GM21717 (cell line): Measurements from ENCODE around the gene BYSL.

ENCODE experiments used
- ATAC-seq: cut with Tn5 transposase; IDR thresholded peaks from one replicate; pipeline ENCODE4 v1.9.1; 2021; ENCODE audit warnings: mild to moderate bottlenecking, moderate library complexity; ENCODE audit not compliant: unreplicated experiment

The BYSL gene

DNA sequence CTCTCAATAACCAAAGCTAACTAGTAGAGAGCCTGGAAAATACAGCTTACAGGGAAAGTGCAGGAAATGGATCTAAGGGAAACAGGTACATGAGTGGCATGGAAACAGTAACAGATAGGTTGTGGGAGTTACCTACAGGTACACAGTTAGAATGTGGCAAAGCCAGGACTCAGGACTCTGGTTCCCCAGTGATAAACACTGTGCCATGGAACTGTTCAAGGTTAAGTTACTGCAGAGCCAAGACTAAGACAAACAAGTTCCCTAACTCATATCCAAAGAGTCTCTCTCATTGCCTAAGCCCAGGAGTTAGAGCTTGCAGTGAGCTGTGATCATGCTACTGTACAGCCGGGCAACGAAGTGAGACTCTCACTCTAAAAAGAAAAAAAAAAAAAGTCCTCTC is 7.0 kb upstream of the BYSL start:
- ATAC-seq: no peak

DNA sequence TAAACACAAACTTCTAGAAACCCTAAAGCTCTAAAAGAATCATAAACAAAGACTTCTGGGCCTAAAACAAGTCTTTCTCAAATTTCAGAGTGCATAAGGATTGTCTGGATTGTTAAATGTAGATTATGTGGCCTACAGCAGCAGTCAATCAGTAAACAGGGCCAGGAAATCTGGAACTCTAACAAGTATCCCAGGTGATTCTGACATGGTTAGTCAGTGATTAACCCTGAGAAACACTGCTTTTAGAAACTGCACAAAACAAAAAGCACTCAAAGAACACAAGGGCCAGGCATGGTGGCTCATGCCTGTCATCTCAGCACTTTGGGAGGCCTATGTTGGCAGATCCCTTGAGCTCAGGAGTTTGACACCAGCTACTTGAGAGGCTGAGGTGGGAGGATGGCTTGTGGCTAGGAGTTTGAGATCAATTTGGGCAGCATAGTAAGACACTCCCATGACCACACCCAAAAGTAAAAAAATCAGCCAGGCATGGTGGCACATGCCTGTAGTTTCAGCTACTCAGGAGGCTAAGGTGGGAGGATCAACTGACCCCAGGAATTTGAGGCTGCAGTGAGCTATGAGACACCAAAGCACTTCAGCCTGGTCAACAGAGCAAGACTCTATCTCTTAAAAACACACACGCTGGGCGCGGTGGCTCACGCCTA is 6.3 kb upstream of the BYSL start:
- ATAC-seq: no peak

DNA sequence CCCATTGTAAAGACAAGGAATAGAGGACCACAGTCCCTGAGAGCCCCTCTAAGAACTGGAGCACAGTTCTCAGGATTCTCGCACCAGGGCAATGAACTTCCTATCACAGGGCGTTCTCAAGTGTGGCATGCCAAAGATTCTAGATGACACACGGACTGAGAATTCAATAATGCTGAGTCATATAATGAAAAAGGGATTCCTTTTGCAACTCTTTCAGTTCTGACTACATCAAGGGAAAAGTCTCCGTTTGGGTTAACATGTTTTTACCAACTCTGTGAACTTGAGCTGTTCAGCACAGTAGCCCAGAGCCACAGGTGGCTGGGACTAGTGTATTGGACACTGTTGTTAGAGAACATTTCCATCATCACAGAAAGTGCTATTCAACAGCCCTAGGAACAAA is 3.8 kb upstream of the BYSL start:
- ATAC-seq: no peak

DNA sequence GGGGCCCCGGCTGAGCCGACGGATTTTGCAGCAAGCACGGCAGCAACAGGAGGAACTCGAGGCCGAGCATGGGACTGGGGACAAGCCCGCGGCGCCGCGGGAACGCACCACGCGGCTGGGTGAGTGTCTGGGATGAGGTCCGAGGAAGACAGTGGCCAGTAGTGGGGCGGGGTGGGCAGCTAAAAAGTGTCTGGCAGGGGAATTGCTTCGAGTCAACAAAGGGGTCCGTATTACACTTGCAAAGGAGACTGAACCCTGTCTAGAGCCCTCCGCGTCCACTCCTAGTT is 356 bp downstream of the BYSL start:
- peak; percentile 1 for ATAC-seq

DNA sequence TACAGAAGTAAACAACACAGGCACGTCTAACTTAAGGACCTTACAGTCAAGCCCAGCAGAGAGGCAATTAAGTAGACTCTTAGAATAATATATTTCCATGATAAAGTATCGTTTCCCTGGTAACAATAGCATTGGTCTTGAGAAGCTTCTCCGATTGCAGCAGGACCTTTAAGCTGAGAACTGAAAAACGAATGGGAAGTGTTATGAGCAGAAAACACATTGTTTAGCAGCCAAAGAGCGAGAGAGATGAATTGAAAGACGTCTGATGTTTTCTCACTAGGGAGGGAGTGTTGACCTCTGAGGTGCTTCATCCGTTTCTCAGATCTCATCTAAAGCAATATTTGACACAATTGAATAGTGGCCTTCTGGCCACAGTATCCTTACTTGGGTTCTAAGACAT is 855 bp downstream of the BYSL start:
- no peak for ATAC-seq

DNA sequence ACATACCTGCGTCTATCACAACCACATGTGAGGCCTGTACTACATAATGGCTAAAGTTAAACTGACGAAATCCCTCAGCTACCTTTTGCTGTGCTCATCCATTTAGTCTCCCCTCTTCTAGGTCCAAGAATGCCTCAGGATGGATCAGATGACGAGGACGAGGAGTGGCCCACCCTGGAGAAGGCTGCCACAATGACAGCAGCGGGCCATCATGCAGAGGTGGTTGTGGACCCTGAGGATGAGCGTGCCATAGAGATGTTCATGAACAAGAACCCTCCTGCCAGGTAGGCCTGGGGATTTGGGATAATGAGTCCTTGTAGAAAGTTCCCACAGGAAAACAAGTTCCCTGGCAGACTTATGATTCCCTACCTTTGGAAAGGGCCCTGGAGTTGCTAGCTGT is 6.0 kb downstream of the BYSL start:
- ATAC-seq: no peak

DNA sequence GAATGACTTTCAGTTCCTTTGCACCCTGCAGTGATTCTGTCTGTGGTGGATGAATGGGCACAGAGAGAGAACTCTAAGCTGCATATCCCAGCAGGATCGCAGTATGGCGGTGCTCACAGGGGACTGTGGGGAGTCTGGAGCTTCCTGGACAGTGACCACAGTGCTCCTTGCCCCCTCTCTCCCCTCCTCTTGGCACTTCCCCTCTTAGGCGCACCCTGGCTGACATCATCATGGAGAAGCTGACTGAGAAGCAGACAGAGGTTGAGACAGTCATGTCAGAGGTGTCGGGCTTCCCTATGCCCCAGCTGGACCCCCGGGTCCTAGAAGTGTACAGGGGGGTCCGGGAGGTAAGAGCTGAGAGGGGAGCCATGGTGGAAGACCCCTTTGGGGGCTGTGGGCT is 8.6 kb downstream of the BYSL start:
- no peak for ATAC-seq

DNA sequence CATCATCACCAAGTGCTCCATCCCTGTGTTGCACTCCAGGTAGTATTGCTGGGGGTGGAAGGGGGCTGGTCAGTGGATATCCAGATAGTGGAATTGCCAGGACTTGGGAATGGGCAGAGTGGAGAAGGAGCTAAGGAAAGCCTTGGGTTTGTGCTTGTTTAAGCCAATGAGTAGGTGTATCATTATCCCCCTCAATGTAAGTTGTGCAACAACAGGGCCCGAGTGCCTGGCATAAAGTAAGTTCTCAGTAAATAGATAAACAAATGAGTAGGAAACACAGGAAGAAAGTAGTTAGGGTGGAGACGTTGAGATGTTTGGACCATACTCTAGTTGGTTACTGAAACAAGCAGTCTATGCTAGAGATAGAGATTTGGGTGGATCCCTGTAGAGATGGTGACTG is 10.5 kb downstream of the BYSL start:
- no peak for ATAC-seq

DNA sequence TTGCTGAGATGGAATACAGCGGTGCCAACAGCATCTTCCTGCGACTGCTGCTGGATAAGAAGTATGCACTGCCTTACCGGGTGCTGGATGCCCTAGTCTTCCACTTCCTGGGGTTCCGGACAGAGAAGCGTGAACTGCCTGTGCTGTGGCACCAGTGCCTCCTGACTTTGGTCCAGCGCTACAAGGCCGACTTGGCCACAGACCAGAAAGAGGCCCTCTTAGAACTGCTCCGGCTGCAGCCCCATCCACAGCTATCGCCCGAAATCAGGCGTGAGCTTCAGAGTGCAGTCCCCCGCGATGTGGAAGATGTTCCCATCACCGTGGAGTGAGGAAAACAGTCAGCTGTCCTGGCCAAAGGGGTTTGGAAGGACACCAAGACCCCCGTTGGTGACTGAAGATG is 11.1 kb downstream of the BYSL start:
- no peak for ATAC-seq

DNA sequence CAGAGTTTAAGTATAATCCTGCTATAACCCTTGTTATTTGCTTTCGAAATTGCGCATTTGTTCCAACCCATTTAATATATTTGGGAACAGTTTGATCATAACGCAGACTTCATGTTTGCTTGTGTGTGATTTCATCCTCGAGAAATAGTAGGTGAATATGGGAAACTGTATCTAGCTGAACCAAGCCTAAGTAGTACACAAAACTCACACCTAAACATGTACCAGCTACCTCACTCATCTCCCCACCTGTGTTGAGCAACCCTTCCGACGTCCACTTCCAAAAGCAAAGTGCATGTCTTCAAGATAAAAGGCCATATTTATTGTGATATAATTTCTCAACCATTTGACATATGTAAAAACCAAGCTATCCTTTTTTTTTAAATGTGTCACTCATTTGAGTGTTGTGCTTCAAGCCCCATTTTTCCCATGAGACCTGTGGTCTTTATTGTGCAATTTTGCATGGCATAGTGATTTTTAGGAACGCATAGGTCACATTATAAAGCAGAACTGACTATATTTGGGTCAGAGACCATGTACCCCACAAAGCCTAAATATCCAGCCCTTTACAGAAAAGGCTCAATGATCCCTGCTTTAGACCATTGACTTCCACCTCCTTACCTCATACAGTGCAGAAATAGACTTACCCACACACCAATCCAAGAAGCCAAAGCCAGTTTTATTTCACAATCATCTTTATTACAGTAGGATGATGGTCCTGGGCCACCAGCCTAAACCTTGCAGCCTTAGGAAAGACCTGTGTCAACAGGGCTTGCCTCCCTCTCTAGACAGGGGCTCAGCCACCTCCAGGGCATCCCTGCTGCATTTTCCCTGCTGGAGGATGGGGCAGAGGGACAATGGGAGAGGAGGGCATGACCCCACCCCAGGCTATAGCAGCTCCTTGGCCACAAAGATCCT is 13.2 kb downstream of the BYSL start:
- ATAC-seq: no peak

DNA sequence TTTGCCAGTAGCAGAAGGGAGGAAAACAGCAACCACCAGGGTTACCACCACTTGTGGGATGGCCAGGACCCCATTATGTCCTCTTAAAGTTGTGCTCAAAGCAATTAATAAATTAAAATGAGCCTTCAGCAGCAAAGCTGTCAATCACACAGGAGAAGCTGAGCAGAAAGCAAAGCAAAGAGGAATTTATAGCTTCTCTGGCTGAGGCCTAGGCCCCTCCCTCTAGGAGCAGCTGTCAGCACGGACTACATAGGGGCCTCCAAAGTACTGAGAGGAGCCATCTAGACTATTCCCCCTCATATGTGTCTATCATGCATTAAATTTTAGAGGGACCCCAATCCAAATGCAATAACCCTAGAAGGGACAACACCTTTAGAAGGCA is 13.9 kb downstream of the BYSL start:
- no peak for ATAC-seq

DNA sequence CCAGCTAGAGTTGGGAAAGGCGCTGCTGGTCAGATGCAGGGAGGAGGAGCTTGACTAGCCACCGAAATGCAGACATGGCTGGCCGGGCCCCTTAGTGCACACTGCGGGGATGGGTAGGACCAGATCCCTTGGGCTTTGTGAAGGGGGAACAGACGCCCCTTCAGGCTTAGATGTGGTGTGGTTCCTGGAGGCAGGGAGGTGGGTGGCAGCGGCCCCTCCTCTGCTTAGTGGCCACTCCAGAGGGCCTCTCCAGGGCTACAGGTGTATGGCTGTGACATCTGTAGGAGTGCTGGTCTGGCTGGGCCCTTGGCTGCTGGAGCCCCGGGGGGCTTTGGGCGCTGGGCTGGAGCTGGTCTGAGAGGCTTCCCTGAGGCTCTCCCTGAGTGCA is 14.4 kb downstream of the BYSL start:
- ATAC-seq: no peak

DNA sequence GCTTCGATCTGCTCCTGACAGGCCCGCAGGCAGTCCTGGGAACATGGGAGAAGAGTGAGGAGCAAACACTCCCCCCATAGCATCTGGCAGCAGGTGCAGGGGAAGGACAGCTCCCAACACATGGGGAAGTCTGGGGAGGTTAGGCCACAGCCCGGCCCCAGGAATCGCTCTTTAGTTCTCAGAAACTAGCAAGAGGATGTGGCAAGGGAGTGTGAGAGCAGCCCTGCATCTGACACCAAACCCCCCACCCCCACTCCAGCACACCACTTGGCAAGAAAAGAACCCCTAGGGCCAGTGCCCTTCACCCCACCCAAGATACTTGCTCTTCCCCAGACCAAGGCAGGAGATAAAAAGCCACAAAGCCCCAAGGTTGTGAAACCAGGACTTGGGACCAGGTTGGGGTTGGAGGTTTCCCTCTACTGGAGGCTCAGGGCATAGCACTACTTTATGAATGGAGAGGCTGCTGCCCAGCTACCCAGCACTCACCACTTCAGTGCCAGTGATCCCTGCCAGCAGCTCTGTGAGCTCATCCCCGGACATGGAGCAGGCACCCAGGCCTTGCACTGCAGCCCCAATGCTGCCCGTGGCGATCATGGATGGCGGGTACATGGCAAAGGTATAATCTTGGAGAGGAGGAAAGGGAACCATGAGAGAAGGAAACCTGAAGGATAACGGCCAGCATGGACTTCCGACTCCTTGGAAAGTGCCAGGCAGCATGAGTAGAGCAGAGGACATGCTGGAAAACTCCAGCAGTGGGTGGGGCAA is 15.0 kb downstream of the BYSL start:
- ATAC-seq: peak; percentile 49

DNA sequence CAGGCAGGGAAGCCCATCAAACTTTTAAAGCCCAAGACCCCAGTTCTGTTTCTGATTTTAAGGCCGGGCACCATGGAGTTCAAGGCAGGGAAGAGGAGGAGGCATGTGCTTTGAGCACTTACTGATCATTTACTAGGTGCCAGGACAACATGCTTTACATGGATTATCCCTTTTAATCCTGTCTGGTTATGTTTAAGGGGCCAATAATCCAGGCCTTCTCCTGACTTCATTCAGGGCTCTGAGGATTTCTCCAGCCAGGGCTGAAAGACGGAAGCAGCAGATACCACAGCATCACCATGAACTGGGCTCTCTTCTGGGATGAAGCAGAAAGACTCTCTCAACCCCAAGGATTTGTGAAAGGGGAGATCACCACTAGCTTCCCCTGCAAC is 16.2 kb downstream of the BYSL start:
- no peak for ATAC-seq

DNA sequence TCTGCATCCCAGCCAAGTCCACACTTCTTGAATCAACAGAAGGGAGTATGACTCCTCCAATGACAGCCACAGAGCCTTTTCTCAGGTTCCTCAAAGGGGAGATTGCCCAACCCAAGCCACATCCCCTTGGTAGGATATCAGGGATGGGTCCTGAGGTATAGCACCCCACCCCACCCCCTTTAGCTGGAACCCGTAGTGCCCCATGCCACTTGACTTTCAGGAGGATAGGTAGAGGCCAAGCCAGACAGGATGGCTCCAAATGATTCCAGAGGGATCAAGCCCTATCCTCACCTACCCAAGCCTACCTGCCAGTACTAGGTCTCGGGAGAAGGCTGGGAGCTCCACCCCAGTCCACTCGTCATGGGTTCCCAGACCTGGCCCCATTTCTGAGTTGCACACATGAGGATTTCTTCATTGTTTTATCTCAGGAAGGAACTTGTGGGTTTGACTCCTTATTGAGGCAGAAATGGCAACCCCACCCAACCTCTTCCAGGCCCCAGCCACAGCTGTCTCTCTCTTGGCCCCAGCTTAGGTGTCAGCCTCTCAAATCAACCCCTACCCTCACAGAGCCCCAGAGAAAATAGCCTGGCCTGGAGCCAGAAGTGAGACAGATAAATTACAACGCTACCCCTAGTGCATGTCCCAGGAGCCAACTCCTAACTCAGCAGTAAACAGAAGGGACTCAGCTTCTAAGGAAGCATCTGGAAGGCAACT is 16.7 kb downstream of the BYSL start:
- ATAC-seq: no peak

DNA sequence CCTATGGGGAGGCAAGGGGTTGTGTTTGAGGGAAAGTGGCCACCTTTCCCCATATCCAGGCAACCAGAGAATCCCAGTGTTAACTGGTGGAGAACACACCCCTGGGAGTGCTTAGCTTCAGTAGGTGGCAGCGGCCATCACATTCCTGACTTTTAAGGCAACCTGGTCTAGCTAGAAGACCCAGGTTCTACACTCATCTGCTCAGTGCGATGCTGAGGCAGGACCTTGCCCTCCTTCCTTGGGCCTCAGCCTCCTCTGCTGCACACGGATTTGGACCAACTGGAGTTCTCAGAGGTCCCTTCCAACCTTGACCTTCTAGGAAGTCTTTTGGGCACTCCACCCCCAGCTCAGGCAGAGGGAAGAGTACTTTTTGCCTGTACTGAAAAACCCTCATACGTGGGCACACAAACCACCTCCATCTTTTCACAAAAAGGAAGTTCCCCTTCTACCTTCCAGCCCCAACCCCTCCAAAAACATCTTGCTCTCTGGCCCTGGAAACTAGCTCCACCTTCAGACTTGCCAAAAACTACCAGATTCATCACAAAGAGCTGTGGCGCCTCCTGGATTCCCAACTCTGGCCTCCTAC is 17.4 kb downstream of the BYSL start:
- no peak for ATAC-seq

DNA sequence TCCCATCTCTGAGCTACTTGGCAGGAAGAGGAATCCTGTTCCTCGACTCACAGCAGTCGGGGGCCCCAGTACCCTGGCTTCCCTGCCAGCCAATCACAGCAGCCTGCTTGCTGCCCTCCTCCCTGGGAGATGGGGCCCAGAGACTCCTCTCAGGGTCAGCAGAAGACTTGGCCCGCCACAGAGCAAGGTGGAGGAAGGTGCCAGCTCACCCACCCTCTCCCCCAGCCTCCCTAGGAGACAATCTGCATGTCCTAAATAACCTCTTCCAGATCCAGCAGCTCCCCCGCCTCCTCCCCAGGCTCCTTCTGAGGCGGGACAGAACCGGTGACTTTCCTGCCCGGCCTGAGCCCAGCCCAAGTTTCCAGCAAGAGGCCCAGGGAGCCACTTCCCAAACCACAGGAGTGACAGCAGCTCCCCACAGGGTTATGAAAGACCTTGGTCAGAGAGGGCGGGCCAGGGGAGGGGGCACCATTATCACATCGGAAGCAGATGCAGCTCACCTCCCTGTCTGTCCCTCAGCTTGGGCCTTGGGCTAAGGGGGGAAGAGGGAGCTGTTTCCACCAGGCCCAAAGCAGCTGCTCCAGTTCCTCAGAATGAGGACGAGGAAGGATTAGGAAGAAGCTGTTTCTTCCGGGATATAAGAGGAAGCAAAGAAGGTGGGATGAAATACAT is 18.0 kb downstream of the BYSL start:
- no peak for ATAC-seq

DNA sequence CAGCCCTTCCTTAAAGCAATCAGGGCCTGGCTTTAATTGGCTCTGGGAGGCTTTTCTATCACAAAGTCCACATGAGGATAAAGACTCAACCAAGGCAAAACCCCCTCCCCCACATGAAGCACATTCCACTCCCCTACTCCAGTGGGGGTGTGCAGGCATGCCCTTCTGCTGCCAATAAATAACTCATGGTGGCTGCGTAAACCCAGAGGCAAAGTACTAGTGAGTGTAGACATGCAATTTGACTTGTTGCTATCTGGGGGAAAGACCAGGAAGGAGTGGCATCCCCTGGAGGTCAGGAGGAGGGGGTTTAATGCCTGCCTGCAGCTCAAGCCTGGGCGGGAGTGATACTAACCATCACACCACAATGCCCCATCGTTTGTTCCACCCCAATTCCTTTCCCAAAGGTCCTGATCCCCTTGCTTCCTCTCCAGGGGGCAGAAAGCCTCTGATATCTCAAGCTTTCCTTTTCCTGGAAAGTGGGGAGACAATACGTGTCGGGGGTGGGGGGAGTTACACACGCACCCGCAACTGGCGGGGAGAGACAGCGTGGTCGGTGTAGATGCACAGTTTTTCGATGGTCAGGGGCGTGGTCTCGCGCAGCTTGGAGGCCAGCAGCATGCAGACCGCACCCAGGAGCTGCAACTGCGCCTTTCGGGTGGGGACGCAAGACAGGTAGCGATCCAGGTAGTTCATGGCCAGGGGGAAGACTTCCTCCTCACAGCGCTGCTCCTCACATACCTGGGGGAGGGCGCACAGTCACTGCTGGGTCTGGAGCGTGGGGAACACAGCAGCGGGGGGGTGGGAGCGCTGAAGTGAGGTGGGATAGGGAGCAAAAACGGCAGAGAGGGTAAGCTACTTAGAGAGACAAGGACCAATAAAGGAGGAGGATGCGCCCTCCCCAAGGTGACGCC is 18.8 kb downstream of the BYSL start:
- no peak for ATAC-seq

DNA sequence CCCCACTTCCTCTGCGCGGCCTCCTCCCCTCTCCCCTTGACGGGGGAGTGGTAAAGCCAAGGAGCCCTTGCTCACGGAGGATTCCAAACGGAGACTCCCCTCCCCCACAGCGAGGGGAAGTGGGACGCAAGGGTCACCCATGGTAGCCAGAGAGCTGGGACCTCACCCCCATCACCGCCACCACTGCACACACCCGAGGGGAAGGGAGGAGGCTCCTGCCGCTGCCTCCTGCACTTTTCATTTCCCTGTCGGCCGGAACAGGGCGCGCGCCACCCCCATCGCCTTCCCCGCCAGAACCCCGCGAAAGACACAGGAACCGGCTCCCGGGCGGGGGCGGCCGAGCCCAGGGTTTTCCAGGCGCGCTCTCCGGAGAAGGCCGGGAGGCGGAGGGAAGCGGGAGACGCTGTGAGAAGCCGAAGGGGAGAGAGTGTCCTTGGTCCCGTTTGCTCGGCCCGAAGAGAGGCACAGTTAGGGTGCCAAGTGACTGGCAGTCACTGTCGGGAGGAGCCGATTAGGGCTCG is 19.5 kb downstream of the BYSL start:
- no peak for ATAC-seq
